Measurements from ENCODE around the gene ANKRD23.

DNA sequence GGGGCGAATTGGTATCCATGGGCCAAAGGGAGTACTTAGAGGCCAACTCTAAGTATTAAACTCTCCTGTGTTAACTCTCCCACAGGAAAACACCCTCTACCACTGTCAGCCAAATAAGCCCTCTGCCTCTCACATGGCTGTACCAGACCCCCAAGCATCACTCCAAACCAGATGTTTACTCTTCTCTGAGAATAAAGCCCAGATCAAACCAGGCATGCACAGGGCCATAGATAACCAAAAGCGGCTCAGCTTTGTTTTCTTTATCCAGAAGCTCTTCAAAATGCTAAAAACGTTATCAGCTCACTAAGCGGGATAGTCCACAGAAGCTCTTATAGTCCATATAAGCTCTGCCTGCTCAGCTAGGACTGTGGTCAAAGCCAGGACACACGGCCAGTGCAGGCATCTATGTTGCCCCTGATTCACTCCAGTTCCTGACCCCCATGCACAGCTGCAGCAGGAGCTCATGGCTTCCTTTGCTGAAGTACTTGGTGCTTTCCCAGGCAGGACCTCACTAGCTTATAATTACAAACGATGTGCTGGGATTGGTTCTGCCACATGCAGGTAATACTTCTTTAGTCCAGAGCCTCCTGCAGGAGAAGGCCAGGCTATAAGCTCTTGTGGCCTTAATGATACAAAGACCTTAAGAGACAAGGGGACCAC, 47.0 kb upstream of the ANKRD23 start:
- TF ChIP-seq EZH2phosphoT487 (IDR thresholded peaks at IDR 0.05; ENCODE audit: insufficient read depth, low read depth) = no peak
- TF ChIP-seq EZH2 (IDR thresholded peaks at IDR 0.05; ENCODE audit: insufficient read depth, poor library complexity, severe bottlenecking) = no peak

All from GM23248 (cell line).